AG04450 (cell line): ENCODE measurements around the gene FAM184B. TPM values are rescaled to one million over a fixed set of nuclear protein-coding genes. Genes with fewer than 3 reads are reported as not detected.

Source experiments
- CTCF ChIA-PET: fragments of 300-600, 350-600 bp; formaldehyde crosslinking; extraction: SDS; loops from one replicate; lab custom pipeline; 2022; ENCODE audit warnings: antibody characterized with exemption, inconsistent platforms; lab: Charles Lee
- POLR2A ChIA-PET: fragments of 350-600 bp; formaldehyde crosslinking; extraction: SDS; loops from one replicate; lab custom pipeline; 2021; ENCODE audit warnings: antibody characterized with exemption, inconsistent platforms; lab: Yijun Ruan, JAX
- DNase-seq: peaks from one replicate; pipeline ENCODE4 v3.0.0-alpha.2; 2011; ENCODE audit warnings: low read depth, low spot score
- H3K27ac ChIP-seq: one replicate; pipeline ENCODE4 v1.5.1; 2012; ENCODE audit warnings: low read depth, low read length, control low read depth
- H3K27me3 ChIP-seq: one replicate; pipeline ENCODE4 v1.6.0; 2012; ENCODE audit warnings: low read length; ENCODE audit not compliant: control insufficient read depth, insufficient read depth
- H3K4me3 ChIP-seq: 2 replicates; pipeline ENCODE4 v1.5.1; 2011; ENCODE audit warnings: mild to moderate bottlenecking, low read depth, low read length, control low read depth
- H3K9me3 ChIP-seq: 2 replicates; pipeline ENCODE4 v1.5.1; 2012; ENCODE audit warnings: low read length; ENCODE audit not compliant: control insufficient read depth, insufficient read depth
- CTCF ChIP-seq: IDR thresholded peaks from 2 replicates; pipeline ENCODE4 v1.5.1; 2011; ENCODE audit warnings: low read depth, low read length, control low read depth, inconsistent platforms
- polyA plus RNA-seq: library from polyadenylated mRNA; depleted of rRNA; stranded (reverse); fragments of >200 nt; gene quantifications from 2 replicates; pipeline ENCODE4 v1.2.3, GENCODE V29; 2011

Gene FAM184B
- polyA plus RNA-seq, 1 experiment: 0.09 TPM

DNA sequence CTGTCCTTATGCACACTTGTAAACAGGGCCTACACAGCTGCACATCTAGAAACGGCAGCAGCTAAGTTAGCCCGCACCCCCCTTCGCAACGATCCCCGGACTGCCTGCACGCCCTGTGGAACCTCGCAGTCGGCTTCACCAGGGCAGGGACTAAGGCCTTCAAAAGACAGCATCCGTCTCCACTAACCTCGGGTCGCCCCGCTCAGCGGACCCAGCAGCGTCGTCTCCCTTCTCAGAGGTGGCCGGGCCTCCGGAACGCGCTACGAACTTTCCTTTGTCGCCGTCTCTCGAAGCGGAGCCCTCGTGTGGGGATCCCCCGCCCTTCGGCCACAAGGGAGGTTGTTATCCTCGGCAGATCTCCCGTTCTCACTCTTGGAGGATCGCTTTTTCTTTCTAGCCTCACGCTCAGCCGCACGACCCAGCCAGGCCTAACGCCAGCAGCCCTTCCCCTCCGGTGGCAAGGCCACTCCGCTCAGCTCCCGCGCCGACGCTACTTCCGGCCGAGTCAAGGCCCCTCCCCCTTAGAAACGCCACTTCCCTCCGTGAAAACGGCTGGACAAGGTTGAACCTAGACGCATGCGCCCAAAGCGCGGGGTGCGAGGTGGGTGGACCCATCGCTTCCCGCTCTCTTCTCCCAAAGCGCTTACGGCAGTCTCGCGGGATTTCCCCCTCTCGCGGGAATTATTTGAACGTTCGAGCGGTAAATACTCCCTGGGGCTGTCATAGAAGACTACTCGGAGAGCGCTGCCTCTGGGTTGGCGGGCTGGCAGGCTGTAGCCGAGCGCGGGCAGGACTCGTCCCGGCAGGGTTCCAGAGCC is 29.0 kb upstream of the FAM184B start, which contains the start of the genes DCAF16 and NCAPG:
TSS of gene DCAF16 (minus strand) at position 498 of the 818 bp plus-strand sequence. CDS start 6,616 bp downstream, outside the sequence.
TSS of gene NCAPG (plus strand) at position 720 of the 818 bp plus-strand sequence. CDS start 99 bp downstream, outside the sequence.
- TF ChIP-seq CTCF: no peak
- Histone ChIP-seq H3K27me3 (no peaks in the 10 kb centered on the region), H3K4me3 (peak within 1 kb of the TSS; percentile 90), H3K9me3 (0 out of 2 replicates have a peak, but pooled peaks cover 2% of the 10 kb centered on the region), H3K27ac (peak within 1 kb of the TSS; percentile 89)
- peak; percentile 98 for DNase-seq
- POLR2A ChIA-PET: interaction anchor here (0.6 to 1.6 kb wide), 4 partner anchors 12 to 212 kb away, joined by 3 to 6 read pairs (median 4); partner anchors contain the start of gene MED28
- CTCF ChIA-PET: interaction anchor here (0.9 to 7.0 kb wide), 5 partner anchors 13 to 782 kb away, joined by 5 to 98 read pairs (median 9); no protein-coding TSS in a partner anchor

DNA sequence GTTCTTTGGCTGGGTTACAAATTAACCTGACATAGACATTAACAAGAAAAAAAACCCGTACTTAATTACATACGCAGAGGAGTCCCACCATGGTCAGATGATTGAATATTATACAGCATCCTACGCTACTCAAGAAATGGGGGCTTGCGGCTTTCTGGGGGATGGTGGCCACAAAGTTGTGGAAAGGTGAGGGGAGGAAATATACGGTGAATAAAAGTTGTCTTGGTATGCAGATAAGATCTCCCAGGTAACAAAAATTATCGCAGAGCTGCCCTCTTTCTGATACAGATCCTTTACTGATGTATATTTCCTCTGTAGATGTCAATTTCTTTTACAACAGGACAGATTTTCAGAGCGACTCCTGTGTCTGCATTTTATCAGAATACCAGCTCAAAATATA is 28.2 kb upstream of the FAM184B start:
- no peak for TF ChIP-seq CTCF
- H3K9me3 ChIP-seq: 0 out of 2 replicates have a peak, but pooled peaks cover 2% of the 10 kb centered on the region
- peak overlapping the region; percentile 90 for H3K4me3 ChIP-seq
- ChIA-PET CTCF (interaction anchor here (0.9 to 7.0 kb wide), 5 partner anchors 12 to 783 kb away, joined by 5 to 98 read pairs (median 9); no protein-coding TSS in a partner anchor), POLR2A (interaction anchor here (1.0 to 1.6 kb wide), 3 partner anchors 11 to 213 kb away, joined by 3 to 6 read pairs (median 3); partner anchors contain the start of gene MED28)
- H3K27me3 ChIP-seq: no peaks in the 10 kb centered on the region
- no peak overlapping the region for H3K27ac ChIP-seq
- no peak for DNase-seq

DNA sequence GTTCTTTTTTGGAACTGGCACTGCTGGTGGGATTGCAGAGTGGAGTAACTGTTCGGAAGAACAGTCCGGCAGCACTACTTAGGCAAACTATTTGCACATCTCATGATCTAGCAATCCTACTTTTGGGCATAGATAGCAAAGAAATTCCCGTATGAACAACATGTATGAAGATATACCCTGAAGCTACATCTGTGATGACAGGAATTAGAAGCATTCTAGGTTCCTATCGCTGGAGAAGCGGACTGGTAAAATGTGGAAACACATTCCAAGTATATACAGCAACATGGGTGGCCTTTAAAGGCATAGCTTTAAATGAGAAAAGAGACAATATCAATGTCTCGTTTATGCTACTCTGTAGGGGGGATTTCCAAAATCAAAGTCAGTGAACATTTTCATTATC is 26.0 kb upstream of the FAM184B start:
- CTCF ChIA-PET: interaction anchor here (1.1 to 7.0 kb wide), 10 partner anchors 9 to 786 kb away, joined by 3 to 98 read pairs (median 4); partner anchors contain the start of gene FAM184B
- H3K27ac ChIP-seq: no peak overlapping the region
- peak overlapping the region; percentile 45 for H3K4me3 ChIP-seq
- no peak for TF ChIP-seq CTCF
- 0 out of 2 replicates have a peak, but pooled peaks cover 2% of the 10 kb centered on the region for H3K9me3 ChIP-seq
- no peak for DNase-seq
- POLR2A ChIA-PET: no interaction called here
- H3K27me3 ChIP-seq: no peaks in the 10 kb centered on the region

DNA sequence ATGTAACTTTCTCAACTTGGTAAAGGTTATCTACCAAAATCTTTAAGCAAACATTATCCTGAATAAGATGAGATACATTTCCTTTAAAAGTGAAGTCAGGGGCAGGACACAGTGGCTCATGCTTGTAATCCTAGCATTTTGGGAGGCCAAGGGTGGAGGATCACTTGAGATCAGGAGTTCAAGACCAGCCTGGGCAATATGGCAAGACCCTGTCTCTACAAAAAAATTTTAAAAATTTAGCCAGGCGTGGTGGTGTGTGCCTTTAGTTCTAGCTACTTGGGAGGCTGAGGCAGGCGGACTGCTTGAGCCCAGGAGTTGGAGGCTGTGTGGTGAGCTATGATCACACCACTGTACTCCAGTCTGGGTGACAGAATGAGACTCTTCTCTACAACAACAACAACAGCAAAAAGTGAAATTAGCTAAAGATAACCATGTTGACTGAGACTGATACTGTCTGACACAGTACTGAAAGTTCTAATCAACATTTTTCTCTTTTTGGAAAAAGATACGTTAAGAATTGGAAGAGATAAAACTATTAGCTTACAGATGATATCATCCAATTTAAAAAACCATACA is 24.2 kb upstream of the FAM184B start:
- POLR2A ChIA-PET: no interaction called here
- TF ChIP-seq CTCF: no peak
- Histone ChIP-seq H3K4me3 (no peak overlapping the region), H3K27me3 (no peaks in the 10 kb centered on the region), H3K9me3 (0 out of 2 replicates have a peak, but pooled peaks cover 2% of the 10 kb centered on the region), H3K27ac (no peak overlapping the region)
- CTCF ChIA-PET: interaction anchor here (1.0 to 7.0 kb wide), 4 partner anchors 10 to 788 kb away, joined by 3 to 98 read pairs (median 12); no protein-coding TSS in a partner anchor
- no peak for DNase-seq
